ENCODE data around the gene NKD1. TPM values are rescaled to one million over a fixed set of nuclear protein-coding genes. Genes with fewer than 3 reads are reported as not detected.

Gene NKD1
- total RNA-seq, 1 donor: 1.2 TPM

DNA sequence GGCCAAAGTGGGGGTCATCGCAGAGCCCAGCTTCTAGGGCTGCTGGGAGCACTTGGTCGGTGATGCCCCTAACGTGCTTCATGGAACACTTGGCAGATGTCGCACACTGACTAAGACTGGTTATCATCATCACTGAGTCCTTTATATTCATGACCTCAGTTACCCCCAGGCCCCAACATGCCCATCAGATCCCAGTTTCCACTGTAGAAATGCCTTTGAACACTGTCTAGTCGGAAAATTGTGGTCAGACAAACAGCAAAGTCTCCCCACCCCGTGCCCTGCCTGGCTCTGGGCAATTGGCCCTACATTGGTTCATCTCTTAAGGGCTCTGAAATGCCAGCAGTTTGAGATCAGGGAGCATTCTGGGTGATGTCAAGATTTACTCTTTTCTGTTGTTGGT is 51.3 kb downstream of the NKD1 start:
- no peaks in the 10 kb centered on the region for H3K9me3 ChIP-seq (ENCODE audit: low read depth, low read length)
- H3K27me3 ChIP-seq (ENCODE audit: insufficient read depth, low read length): no peaks in the 10 kb centered on the region
- peaks cover 14% of the 10 kb centered on the region for H3K4me1 ChIP-seq (ENCODE audit: insufficient read depth, low read length)
- no peak overlapping the region for H3K4me3 ChIP-seq (ENCODE audit: low read length)

DNA sequence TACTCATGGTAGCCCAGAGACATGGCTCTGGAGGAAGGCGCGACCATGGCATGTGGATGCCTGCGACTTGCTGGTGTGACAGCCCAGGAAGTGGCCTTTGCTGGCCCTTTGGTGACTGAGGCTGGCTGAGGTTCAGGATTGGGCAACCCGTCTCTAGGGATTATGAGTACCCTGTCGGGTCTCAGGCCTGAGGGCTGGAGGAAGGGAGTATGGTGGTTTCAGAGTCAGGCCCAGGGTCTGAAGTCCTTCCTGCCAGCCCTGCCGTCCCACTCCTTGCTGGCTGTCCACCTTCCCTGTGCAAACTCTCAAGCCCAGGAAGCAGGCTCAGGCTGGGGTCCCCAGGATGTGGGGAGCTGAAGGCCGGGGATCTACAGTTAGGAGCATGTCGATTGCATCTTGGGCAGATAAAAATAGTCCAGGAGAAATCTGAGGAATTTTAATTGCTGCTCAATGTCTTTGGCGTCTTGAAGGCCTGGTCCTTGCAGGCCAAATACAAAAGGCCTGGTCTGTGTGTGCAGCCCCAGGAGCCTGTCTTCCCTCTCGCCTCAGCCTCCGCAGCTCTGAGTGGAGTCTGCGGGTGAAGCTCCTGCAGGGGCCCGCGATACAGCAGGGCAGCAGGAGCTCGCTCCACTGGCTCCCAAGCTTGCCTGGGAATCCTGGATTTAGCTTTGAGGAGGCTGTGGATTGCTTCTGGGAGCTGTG is 52.5 kb downstream of the NKD1 start:
- H3K27me3 ChIP-seq (ENCODE audit: insufficient read depth, low read length): no peaks in the 10 kb centered on the region
- peaks cover 14% of the 10 kb centered on the region for H3K4me1 ChIP-seq (ENCODE audit: insufficient read depth, low read length)

DNA sequence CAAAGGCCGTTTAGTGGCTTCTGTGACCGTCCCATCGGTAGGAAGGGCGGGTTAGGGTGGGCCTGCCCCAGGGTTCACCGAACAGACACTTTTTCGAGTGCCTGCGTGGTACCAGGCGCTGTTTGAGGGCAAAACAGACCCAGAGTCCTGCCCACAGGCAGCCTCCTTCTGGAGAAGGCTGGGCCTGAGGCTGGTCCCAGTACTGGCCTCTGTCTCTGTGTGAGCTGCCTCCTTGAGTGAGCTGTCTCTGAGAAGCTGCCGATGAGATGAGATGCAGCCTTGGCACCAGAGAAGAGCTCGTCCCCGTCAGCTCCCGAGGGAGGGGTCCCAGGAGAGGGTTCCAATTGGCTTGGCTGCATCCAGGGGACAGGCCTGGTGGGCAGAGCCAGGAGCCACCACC is 53.1 kb downstream of the NKD1 start:
- Histone ChIP-seq H3K27me3 (ENCODE audit: insufficient read depth, low read length) (no peaks in the 10 kb centered on the region), H3K9me3 (ENCODE audit: low read depth, low read length) (no peaks in the 10 kb centered on the region), H3K4me3 (ENCODE audit: low read length) (no peak overlapping the region), H3K4me1 (ENCODE audit: insufficient read depth, low read length) (peaks cover 14% of the 10 kb centered on the region)

More for the DNA sequence above, 52.5 kb downstream of the NKD1 start:
- no peaks in the 10 kb centered on the region for H3K9me3 ChIP-seq (ENCODE audit: low read depth, low read length)
- H3K4me3 ChIP-seq (ENCODE audit: low read length): no peak overlapping the region

DNA sequence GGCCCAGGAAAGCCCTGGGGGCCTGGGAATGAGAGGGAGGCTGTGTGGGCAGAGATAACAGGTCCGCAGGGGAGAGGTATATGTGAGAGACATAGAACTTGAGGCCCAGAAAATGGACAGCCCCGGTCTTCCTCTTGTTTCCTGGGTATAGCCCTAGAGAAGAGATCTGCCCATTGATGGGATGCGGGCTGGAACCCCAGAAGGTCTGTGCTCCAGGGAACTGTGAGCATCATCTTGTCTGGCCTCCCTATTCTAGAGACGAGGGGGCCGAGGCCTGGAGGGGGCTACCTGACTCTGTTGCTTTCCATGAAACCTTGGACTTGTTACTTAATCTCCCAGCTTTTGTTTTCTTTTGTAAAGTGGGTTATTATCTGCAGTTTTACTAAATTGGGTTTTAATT is 53.9 kb downstream of the NKD1 start:
- Histone ChIP-seq H3K4me3 (ENCODE audit: low read length) (no peak overlapping the region), H3K27me3 (ENCODE audit: insufficient read depth, low read length) (no peaks in the 10 kb centered on the region), H3K4me1 (ENCODE audit: insufficient read depth, low read length) (peaks cover 14% of the 10 kb centered on the region), H3K9me3 (ENCODE audit: low read depth, low read length) (no peaks in the 10 kb centered on the region)

DNA sequence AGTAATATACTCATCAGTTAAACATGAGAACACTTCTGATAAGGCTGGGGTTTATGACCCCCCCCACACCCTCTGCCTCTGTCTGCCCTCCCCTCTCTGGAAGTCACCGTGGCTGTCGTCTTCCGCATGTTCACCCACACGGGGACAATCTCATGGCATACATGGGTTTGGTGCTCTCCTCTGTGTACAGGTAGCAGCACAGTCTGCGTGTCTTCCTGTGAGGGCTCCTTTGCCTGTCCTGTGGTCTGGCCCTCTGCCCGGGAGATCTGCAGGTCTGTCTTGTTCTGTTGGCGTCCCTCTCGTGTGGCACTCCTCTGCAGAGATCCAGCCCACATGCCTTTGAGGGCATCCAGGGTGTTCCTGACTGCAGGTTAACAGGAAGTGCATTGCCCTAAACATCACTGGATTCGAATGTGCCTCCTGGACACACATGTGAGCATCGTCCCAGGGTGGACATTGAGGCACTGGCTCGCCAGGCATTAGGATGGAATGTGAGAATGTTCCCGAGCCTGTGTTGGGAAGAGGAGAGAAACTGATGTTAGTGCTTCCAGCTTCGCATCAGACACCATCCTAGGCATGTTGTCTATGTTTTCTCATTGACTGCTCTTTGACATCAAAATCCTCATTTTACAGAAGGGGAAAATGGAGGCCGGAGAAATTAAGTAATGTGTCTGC is 54.5 kb downstream of the NKD1 start:
- Histone ChIP-seq H3K4me1 (ENCODE audit: insufficient read depth, low read length) (peaks cover 14% of the 10 kb centered on the region), H3K9me3 (ENCODE audit: low read depth, low read length) (no peaks in the 10 kb centered on the region), H3K4me3 (ENCODE audit: low read length) (no peak overlapping the region), H3K27me3 (ENCODE audit: insufficient read depth, low read length) (no peaks in the 10 kb centered on the region)

DNA sequence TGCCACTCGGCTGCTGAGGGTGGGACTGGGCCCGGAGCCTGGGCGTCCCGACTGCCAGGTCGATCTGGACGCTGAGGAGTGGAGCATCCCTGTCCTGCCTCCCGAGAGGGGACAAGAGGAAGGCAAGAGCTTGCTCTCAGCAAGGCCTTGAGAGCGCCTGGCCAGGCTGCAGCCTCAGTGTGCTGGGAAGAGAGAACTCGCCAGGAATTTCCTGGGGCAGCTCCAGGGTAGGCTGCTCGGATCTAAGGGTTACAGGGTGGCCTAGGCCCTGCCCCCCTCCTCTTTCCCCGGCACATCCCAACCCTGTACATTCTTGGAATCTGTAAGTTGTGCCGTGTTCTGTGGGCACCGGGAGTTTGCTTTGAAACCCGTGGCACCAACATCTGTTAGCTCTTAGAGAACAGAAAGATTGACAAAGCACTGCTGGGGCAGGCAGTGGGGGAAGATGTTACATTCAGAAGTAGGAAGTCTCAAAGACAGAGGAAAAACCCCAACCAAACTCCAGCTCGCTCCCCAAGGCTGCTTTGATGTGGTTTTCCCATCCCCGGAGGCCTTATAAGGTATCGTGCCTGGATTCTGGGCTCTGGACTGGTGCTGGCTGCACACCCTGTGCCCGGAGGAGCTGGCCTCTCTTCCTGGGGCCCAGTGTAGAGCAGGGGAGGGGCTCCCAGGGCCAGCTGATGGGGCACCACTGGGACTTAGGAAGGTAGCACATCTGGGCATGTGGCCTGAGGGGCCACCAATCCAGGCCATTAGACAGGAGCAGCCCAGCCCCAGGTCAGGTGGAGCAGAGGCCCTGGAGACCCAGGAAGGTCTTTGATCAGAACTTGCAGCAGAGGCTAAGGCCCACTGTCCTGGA is 55.2 kb downstream of the NKD1 start:
- Histone ChIP-seq H3K9me3 (ENCODE audit: low read depth, low read length) (no peaks in the 10 kb centered on the region), H3K4me3 (ENCODE audit: low read length) (no peak overlapping the region), H3K27me3 (ENCODE audit: insufficient read depth, low read length) (no peaks in the 10 kb centered on the region), H3K4me1 (ENCODE audit: insufficient read depth, low read length) (peaks cover 14% of the 10 kb centered on the region)

DNA sequence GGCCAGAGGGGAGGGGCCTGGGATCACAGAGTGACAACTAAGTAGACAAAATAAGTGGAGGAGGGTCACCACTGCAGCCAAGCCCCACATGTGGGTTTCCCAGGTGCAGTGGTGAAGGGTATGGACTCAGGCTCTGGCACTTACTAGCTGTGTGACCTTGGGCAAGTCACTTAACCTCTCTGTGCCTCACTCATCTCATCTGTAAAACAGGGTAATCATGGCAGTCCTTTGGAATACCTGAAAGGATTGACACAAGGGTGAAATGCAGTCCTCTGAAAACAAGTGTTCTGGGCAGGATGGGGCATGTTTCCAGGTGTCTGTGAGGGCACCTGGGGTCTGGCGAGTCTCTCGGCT is 55.8 kb downstream of the NKD1 start:
- Histone ChIP-seq H3K27me3 (ENCODE audit: insufficient read depth, low read length) (no peaks in the 10 kb centered on the region), H3K4me1 (ENCODE audit: insufficient read depth, low read length) (peaks cover 14% of the 10 kb centered on the region), H3K4me3 (ENCODE audit: low read length) (no peak overlapping the region), H3K9me3 (ENCODE audit: low read depth, low read length) (no peaks in the 10 kb centered on the region)

DNA sequence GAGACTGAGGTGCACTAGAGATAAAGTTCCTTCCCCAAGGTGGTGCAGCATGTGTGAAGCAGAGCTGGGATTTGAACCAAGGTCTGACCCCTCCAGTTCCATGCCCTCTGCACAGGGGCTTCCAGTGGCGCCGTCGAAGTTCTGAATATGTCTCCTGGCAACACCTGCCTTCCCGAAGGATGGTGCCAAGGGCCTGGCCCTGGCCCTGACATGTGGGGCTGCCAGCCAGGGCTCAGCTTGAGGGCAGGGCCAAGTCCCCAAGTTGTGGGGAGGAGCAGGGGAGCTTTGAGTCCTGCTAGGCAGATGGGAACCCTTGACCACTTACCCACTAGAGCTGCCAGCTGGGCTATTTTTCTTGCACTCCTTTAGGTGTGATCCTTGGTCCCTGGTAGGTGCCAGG is 56.4 kb downstream of the NKD1 start:
- Histone ChIP-seq H3K27me3 (ENCODE audit: insufficient read depth, low read length) (no peaks in the 10 kb centered on the region), H3K4me1 (ENCODE audit: insufficient read depth, low read length) (peaks cover 14% of the 10 kb centered on the region), H3K4me3 (ENCODE audit: low read length) (no peak overlapping the region), H3K9me3 (ENCODE audit: low read depth, low read length) (no peaks in the 10 kb centered on the region)

DNA sequence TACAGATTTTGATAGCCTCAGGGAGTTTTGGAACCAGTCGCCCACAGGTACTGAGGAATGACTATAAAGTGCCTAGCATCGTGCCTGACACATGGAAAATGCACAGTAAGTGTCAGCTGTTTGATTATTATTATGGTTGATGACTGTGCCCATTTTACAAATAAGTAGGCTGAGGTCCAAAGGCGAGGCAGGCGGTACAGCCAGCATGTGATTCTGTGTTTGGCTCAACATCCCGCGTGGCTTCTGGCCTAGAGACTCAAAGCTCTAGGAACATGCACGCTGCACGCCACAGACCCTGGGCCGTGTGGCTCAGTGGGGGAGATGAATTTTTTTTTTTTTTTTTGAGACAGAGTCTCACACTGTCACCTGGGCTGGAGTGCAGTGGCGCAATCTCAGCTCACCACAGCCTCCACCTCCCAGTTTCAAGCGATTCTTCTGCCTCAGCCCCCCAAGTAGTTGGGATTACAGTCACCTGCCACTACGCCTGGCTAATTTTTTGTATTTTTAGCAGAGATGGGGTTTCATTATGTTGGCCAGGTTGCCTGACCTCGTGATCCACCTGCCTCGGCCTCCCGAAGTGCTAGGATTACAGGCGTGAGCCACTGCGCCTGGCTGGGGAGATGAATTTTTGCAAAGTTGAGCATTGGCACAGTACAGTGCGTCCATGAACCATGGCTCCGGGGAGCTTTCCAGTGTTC is 57.7 kb downstream of the NKD1 start:
- H3K4me3 ChIP-seq (ENCODE audit: low read length): no peak overlapping the region
- H3K27me3 ChIP-seq (ENCODE audit: insufficient read depth, low read length): no peaks in the 10 kb centered on the region
- peaks cover 14% of the 10 kb centered on the region for H3K4me1 ChIP-seq (ENCODE audit: insufficient read depth, low read length)
- H3K9me3 ChIP-seq (ENCODE audit: low read depth, low read length): no peaks in the 10 kb centered on the region

DNA sequence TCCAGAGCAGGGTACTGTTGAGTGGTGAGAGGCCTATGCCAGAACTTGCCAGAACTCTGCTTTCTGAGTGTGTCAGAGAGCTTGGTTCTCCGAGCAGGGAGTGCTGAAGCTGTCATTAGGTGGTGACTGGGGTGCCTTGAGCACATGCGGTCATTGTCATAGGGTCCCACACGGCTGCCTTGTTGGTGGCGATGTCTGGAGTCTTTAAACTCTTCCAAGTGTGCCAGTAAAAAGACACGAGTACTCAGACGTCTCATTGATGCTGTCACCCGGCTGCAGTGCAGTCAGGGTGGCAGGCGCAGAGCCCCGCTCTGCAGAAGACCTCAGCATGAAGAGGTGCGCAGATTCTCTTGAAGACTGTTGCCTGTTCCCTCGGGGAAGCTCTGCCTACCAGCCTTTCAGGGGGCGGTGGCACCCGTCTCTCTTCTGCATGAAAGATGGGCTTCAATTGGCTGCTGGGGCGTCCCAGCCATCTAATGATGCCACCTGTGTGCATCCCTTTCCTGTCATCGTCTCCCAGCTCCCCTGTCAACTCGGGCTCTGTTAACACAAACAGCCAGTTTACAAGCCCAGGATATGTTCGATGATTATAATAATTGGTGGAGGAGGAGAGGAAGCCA is 58.3 kb downstream of the NKD1 start:
- Histone ChIP-seq H3K4me1 (ENCODE audit: insufficient read depth, low read length) (peaks cover 14% of the 10 kb centered on the region), H3K4me3 (ENCODE audit: low read length) (no peak overlapping the region), H3K9me3 (ENCODE audit: low read depth, low read length) (no peaks in the 10 kb centered on the region), H3K27me3 (ENCODE audit: insufficient read depth, low read length) (no peaks in the 10 kb centered on the region)

DNA sequence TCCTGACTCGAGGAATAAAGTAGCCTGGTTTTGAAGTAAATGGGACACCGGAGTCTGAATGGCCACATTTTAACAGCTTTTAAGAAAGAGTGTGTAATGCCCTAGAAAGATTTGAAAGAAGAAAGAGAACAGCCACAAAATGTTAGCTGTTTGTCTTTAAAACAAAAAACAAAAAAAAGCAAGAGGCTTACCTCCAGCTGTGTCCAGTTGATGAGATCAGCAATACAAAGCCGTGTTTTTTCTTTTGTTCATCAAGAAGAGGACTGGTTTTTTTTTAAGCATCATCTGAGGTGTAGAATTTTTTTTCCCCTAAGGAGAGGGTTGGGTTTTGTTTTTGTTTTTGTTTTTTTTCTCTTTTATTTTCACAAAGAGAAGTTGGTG is 58.8 kb downstream of the NKD1 start:
- H3K4me3 ChIP-seq (ENCODE audit: low read length): no peak overlapping the region
- H3K9me3 ChIP-seq (ENCODE audit: low read depth, low read length): no peaks in the 10 kb centered on the region
- peaks cover 14% of the 10 kb centered on the region for H3K4me1 ChIP-seq (ENCODE audit: insufficient read depth, low read length)
- no peaks in the 10 kb centered on the region for H3K27me3 ChIP-seq (ENCODE audit: insufficient read depth, low read length)

DNA sequence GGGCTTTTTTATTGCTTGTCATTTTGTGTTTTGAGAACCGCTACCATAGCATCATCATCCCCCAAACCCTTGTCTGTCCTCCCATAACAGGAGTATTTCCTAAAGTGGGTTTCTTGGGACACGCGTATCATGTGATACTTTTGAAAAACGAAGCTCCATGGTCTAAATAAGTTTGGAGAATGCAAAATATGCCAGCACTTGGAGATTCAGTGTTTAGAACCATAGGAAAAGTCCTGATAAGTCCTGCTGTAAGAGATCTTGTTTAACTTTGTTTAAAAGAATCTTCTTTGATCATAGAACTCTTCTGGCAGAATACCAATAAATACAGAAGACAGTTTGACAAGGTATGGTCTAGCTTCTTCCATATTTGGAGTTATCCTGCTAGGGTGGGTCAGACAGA is 59.3 kb downstream of the NKD1 start:
- no peaks in the 10 kb centered on the region for H3K27me3 ChIP-seq (ENCODE audit: insufficient read depth, low read length)
- no peaks in the 10 kb centered on the region for H3K9me3 ChIP-seq (ENCODE audit: low read depth, low read length)

DNA sequence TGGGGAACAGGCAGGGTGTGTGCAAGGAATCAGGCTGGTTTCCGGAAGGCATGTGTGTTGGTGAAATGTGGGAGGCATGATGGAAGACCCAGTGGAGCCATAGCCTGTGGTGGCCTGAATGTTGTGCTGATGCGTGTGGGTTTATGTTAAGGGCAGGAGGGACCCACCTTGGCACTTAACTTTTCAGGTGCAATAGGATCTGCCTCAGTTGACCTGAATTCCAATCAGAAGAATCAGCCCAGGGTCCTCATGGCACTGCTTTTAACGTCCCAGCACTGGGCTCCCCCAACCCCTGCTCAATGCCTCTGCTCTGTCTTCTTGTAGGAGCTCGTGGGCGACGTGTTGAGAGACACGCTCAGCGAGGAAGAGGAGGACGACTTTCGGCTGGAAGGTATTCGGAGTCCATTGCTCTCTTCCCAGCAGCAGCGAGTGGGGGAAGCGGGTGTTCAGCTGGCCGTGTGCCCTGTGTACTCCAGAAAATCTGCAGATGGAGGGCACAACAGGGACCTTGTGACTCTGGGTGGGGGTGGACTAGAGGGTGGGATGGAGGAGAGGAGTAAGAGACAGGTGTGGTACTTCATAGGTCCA is 59.9 kb downstream of the NKD1 start:
- no peak overlapping the region for H3K4me3 ChIP-seq (ENCODE audit: low read length)
- no peaks in the 10 kb centered on the region for H3K9me3 ChIP-seq (ENCODE audit: low read depth, low read length)
- H3K27me3 ChIP-seq (ENCODE audit: insufficient read depth, low read length): no peaks in the 10 kb centered on the region
- peaks cover 12% of the 10 kb centered on the region for H3K4me1 ChIP-seq (ENCODE audit: insufficient read depth, low read length)

More for the DNA sequence above, 59.3 kb downstream of the NKD1 start:
- Histone ChIP-seq H3K4me3 (ENCODE audit: low read length) (no peak overlapping the region), H3K4me1 (ENCODE audit: insufficient read depth, low read length) (peaks cover 12% of the 10 kb centered on the region)

DNA sequence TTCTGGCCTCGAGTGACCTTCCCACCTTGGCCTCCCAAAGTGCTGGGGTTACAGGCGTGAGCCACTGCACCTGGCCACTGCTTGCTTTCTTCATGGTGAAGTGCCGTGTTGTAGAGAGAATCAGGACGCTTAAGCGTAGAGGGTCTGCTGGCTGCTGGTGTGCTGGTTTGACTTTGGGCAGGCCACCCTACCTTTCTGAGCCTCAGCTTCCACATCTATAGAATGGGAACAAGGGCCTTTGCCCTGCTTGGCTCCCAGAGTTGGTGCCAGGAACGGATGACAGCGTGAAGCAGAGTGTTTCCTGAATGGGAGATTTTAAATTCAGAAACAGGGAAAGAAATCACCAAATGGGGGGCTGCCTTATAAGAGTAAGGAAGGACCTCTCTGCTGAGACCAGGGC is 60.9 kb downstream of the NKD1 start:
- H3K27me3 ChIP-seq (ENCODE audit: insufficient read depth, low read length): no peaks in the 10 kb centered on the region
- no peaks in the 10 kb centered on the region for H3K9me3 ChIP-seq (ENCODE audit: low read depth, low read length)

More for the DNA sequence above, 60.9 kb downstream of the NKD1 start:
- Histone ChIP-seq H3K4me3 (ENCODE audit: low read length) (no peak overlapping the region), H3K4me1 (ENCODE audit: insufficient read depth, low read length) (peaks cover 9% of the 10 kb centered on the region)

Data from mononuclear cell (primary cell).